ENCODE results near the gene ROBO3. TPM values are rescaled to one million over a fixed set of nuclear protein-coding genes. Genes with fewer than 3 reads are reported as not detected.

ROBO3 gene
- total and polyA plus RNA-seq, 9 donors = 15.9 to 33.6 (median 25.9) TPM

DNA sequence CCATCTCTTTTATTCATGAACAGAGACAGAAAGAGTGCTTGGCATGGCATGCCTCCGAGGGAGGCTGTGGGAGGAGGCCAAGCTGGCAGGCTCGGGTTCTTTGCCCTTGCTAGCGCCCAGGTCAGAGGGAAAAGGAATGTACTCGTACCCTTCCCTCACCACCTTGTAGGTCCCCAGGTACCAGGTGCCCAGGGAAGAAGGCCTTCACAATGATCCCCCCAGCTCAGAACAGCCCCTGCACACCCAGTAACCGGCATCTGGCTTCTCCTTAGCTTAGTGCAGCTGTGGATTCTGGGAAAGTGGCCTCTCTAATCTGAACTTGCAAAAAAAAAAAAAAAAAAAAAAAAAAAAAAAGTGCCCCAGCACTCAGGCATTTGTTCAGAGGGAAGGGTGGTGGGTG, 55.1 kb downstream of the ROBO3 start:
- Histone ChIP-seq H3K4me1 (ENCODE audit: control insufficient read depth, insufficient read depth, low read length) (peaks cover 33% of the 10 kb centered on the region), H3K27me3 (ENCODE audit: control insufficient read depth, insufficient read depth, low read length) (peaks cover 4% of the 10 kb centered on the region), H3K4me3 (ENCODE audit: low read length) (no peak overlapping the region), H3K9me3 (replicated peaks; ENCODE audit: control insufficient read depth, low read depth, low read length) (no peaks in the 10 kb centered on the region), H3K27ac (ENCODE audit: low read length) (peak overlapping the region; percentile 67), H3K36me3 (ENCODE audit: control insufficient read depth, insufficient read depth, low read length) (no peaks in the 10 kb centered on the region)
- no peak for DNase-seq
- WGBS (ENCODE audit: insufficient coverage) = 79% methylated on average over 3 of the region's 5 CpGs

DNA sequence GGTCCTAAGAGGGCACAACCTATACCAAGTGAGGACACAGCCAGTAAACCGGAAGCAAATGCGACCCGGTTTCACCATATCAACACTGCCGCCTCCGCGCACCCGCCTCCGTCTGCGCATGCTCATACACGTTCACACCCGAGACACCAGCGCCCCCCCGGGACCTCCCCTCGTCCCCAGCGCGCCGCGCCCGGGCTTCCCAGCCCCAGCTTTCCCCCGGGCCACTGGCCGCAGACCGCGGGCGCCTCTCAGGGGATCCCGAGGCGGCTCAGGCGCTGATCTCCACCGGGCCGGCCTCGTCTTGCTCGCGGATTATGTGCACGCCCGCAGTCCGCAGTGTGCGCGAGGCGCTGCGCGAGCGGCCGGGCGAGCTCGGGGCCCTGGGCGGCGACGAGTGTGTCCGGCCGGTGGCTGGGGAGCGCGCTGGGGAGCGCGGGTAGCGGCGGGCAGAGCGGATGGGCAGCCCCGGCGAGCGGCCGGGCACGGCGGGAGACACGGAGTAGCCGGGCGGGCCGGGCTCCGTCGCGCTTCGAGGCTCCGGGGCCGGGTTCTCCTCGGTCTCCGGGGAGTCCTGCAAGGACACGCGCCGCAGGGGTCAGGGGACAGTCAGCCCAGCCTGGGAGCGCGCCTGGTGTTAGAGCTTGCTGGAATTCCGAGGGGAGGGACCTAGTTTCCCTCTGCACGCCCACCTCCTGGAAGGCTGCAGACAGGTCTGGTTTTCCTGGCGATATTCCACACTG, 55.8 kb downstream of the ROBO3 start:
- 1% methylated on average over 82 of the region's 82 CpGs for WGBS (ENCODE audit: insufficient coverage)
- Histone ChIP-seq H3K9me3 (replicated peaks; ENCODE audit: control insufficient read depth, low read depth, low read length) (no peaks in the 10 kb centered on the region), H3K27ac (ENCODE audit: low read length) (peak overlapping the region; percentile 67), H3K36me3 (ENCODE audit: control insufficient read depth, insufficient read depth, low read length) (no peaks in the 10 kb centered on the region), H3K27me3 (ENCODE audit: control insufficient read depth, insufficient read depth, low read length) (peaks cover 4% of the 10 kb centered on the region), H3K4me1 (ENCODE audit: control insufficient read depth, insufficient read depth, low read length) (peaks cover 31% of the 10 kb centered on the region), H3K4me3 (ENCODE audit: low read length) (peak overlapping the region; percentile 36)
- peak; percentile 84 for DNase-seq

DNA sequence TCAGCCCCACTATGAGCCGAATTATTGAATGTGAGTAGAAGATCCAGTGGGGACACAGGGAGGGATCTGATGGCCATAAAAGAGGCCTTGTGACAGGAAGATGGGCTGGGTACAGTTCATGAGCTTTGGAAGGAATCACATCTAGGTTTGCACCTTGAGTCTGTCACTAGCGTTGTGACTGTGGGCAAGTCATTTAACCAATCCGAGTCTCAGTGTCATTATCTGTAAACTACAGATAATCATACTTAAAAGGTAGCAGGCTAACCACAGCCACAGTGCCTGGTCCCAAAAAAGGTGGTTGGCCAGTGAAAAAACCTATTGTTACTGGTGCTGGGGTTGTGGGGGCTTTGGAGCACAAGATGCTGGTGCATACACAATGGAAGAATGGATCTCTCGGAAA, 57.6 kb downstream of the ROBO3 start:
- Histone ChIP-seq H3K36me3 (ENCODE audit: control insufficient read depth, insufficient read depth, low read length) (no peaks in the 10 kb centered on the region), H3K27ac (ENCODE audit: low read length) (no peak overlapping the region), H3K4me1 (ENCODE audit: control insufficient read depth, insufficient read depth, low read length) (peaks cover 19% of the 10 kb centered on the region), H3K9me3 (replicated peaks; ENCODE audit: control insufficient read depth, low read depth, low read length) (no peaks in the 10 kb centered on the region), H3K4me3 (ENCODE audit: low read length) (no peak overlapping the region), H3K27me3 (ENCODE audit: control insufficient read depth, insufficient read depth, low read length) (peaks cover 4% of the 10 kb centered on the region)
- 95% methylated on average over 2 of the region's 4 CpGs for WGBS (ENCODE audit: insufficient coverage)
- DNase-seq = no peak

DNA sequence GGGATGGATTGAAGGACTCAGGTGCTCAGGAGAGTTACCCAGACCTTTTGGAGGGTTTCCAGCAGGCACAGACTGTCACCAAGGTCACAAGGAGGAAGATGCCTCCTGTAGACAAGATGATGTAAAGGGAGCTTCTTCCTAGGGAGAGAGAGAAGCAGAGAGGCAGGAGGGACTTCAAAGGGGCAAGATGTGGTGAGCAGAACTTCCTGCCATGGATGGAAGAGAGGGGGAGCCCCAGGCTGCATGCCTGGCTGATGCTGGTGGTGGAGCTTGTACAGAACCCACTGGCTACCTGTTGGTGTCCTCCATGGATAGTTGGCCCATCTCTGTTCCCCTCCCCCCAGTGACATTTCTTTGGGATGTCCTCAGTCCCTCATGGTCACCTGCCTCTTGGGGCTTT, 58.1 kb downstream of the ROBO3 start:
- Histone ChIP-seq H3K27ac (ENCODE audit: low read length) (no peak overlapping the region), H3K36me3 (ENCODE audit: control insufficient read depth, insufficient read depth, low read length) (no peaks in the 10 kb centered on the region), H3K27me3 (ENCODE audit: control insufficient read depth, insufficient read depth, low read length) (peaks cover 4% of the 10 kb centered on the region), H3K4me3 (ENCODE audit: low read length) (no peak overlapping the region), H3K4me1 (ENCODE audit: control insufficient read depth, insufficient read depth, low read length) (peaks cover 19% of the 10 kb centered on the region), H3K9me3 (replicated peaks; ENCODE audit: control insufficient read depth, low read depth, low read length) (no peaks in the 10 kb centered on the region)
- no peak for DNase-seq

DNA sequence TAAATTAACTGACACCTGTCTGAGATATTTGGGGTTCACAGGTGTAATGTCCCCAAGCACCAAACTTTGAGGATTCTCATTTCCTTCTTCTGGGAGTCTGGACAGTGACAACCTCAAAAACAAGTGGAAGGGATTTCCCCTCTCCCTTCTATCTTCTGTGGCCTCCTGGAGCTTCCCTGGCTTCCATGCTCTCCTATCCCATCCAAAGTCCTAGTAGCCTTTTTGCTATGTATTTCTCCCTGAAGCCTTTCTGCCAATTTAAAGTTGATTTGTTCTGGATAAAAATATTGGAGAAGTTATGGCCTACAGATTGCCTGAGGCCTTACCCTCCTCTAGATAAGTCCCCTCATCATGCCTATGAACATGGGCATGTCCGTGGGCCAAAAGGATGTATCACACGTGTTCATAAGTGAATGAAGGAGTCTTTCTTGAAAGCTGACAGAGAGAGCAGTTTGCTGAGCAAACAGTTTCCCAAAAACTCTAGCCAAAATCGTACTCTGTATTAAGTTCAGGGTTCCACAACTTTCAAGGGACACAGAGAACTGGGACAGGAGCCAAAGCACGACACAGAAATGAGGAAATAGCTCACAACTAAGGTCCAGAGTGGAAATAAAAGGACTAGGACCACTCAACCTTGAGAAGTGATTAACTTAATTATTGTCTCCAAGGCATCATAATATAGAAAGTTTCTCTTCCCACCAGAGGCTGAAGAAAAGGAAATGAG, 63.9 kb downstream of the ROBO3 start:
- DNase-seq = peak; percentile 53
- H3K9me3 ChIP-seq (replicated peaks; ENCODE audit: control insufficient read depth, low read depth, low read length) = no peaks in the 10 kb centered on the region
- no peaks in the 10 kb centered on the region for H3K36me3 ChIP-seq (ENCODE audit: control insufficient read depth, insufficient read depth, low read length)
- no peak overlapping the region for H3K27ac ChIP-seq (ENCODE audit: low read length)
- WGBS (ENCODE audit: insufficient coverage) = no CpG with 5 or more reads among the region's 4 CpGs
- no peaks in the 10 kb centered on the region for H3K4me1 ChIP-seq (ENCODE audit: control insufficient read depth, insufficient read depth, low read length)
- no peaks in the 10 kb centered on the region for H3K27me3 ChIP-seq (ENCODE audit: control insufficient read depth, insufficient read depth, low read length)
- no peak overlapping the region for H3K4me3 ChIP-seq (ENCODE audit: low read length)

DNA sequence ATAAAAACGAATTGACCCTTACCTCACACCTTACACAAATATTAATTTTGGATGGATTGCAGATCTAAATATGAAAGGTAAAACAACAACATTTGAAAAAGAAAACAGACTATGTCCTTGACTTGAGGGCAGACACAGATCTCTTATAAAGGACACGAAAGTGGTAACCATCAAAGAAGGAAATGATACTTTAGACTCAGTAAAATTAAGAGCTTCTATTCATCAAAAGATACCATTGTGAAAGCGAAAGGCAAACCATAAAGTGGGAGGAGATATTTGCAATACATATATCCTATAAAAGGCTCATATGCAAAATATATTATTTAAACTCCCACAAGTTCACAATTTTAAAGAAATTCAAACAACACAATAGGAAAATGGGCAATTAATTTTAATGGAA, 65.6 kb downstream of the ROBO3 start:
- H3K27me3 ChIP-seq (ENCODE audit: control insufficient read depth, insufficient read depth, low read length) = peaks cover 2% of the 10 kb centered on the region
- no peaks in the 10 kb centered on the region for H3K36me3 ChIP-seq (ENCODE audit: control insufficient read depth, insufficient read depth, low read length)
- no peak for DNase-seq
- H3K4me1 ChIP-seq (ENCODE audit: control insufficient read depth, insufficient read depth, low read length) = no peaks in the 10 kb centered on the region
- H3K4me3 ChIP-seq (ENCODE audit: low read length) = no peak overlapping the region
- no peaks in the 10 kb centered on the region for H3K9me3 ChIP-seq (replicated peaks; ENCODE audit: control insufficient read depth, low read depth, low read length)
- H3K27ac ChIP-seq (ENCODE audit: low read length) = no peak overlapping the region
- no CpG with 5 or more reads among the region's 3 CpGs for WGBS (ENCODE audit: insufficient coverage)

Other genes with a start within 250 kb of the ROBO3 start
- gene TBRG1, start 242.6 kb upstream of the ROBO3 start, total RNA-seq = 15.8 TPM
- 10 to 100 TPM; 19.1 to 23.4 (median 21.2) TPM for gene TBRG1, start 242.6 kb upstream of the ROBO3 start, polyA plus RNA-seq (ENCODE audit: insufficient read depth in 1 of 8, insufficient read length in 8 of 8, low replicate concordance in 1 of 8)
- gene SIAE, start 191.7 kb upstream of the ROBO3 start, total RNA-seq = 4.9 TPM
- gene SIAE, start 191.7 kb upstream of the ROBO3 start, polyA plus RNA-seq (ENCODE audit: insufficient read depth in 1 of 8, insufficient read length in 8 of 8, low replicate concordance in 1 of 8) = 1 to 10 TPM; 5.5 to 10.0 (median 6.3) TPM
- 3.5 TPM for gene SPA17, start 191.5 kb upstream of the ROBO3 start, total RNA-seq
- gene SPA17, start 191.5 kb upstream of the ROBO3 start, polyA plus RNA-seq (ENCODE audit: insufficient read depth in 1 of 8, insufficient read length in 8 of 8, low replicate concordance in 1 of 8) = 1 to 10 TPM; 4.3 to 6.6 (median 4.4) TPM
- 0.66 TPM for gene NRGN, start 125.5 kb upstream of the ROBO3 start, total RNA-seq
- 1 to 10 TPM; 4.9 to 9.0 (median 6.3) TPM for gene NRGN, start 125.5 kb upstream of the ROBO3 start, polyA plus RNA-seq (ENCODE audit: insufficient read depth in 1 of 8, insufficient read length in 8 of 8, low replicate concordance in 1 of 8)
- 0.49 TPM for gene VSIG2, start 113.2 kb upstream of the ROBO3 start, total RNA-seq
- gene VSIG2, start 113.2 kb upstream of the ROBO3 start, polyA plus RNA-seq (ENCODE audit: insufficient read depth in 1 of 8, insufficient read length in 8 of 8, low replicate concordance in 1 of 8) = 1 to 10 TPM in 7 of 8 donors, under 1 TPM in 1; 1.00 to 2.3 (median 1.5) TPM
- gene ESAM, start 103.1 kb upstream of the ROBO3 start, total RNA-seq = 18.0 TPM
- gene ESAM, start 103.1 kb upstream of the ROBO3 start, polyA plus RNA-seq (ENCODE audit: insufficient read depth in 1 of 8, insufficient read length in 8 of 8, low replicate concordance in 1 of 8) = 10 to 100 TPM; 46.2 to 70.3 (median 58.5) TPM
- gene MSANTD2, start 65.0 kb upstream of the ROBO3 start, total RNA-seq = 13.4 TPM
- 10 to 100 TPM; 11.5 to 18.7 (median 15.1) TPM for gene MSANTD2, start 65.0 kb upstream of the ROBO3 start, polyA plus RNA-seq (ENCODE audit: insufficient read depth in 1 of 8, insufficient read length in 8 of 8, low replicate concordance in 1 of 8)
- 17.8 TPM for gene ROBO4, start 32.4 kb downstream of the ROBO3 start, total RNA-seq
- 10 to 100 TPM; 23.8 to 40.7 (median 31.9) TPM for gene ROBO4, start 32.4 kb downstream of the ROBO3 start, polyA plus RNA-seq (ENCODE audit: insufficient read depth in 1 of 8, insufficient read length in 8 of 8, low replicate concordance in 1 of 8)
- not detected for gene HEPN1, start 53.8 kb downstream of the ROBO3 start, total RNA-seq
- gene HEPN1, start 53.8 kb downstream of the ROBO3 start, polyA plus RNA-seq (ENCODE audit: insufficient read depth in 1 of 8, insufficient read length in 8 of 8, low replicate concordance in 1 of 8) = under 1 TPM in 4 of 8 donors, not detected in 4; 0.10 to 0.15 (median 0.12) TPM
- under 0.01 TPM for gene HEPACAM, start 70.6 kb downstream of the ROBO3 start, total RNA-seq
- gene HEPACAM, start 70.6 kb downstream of the ROBO3 start, polyA plus RNA-seq (ENCODE audit: insufficient read depth in 1 of 8, insufficient read length in 8 of 8, low replicate concordance in 1 of 8) = under 1 TPM in 7 of 8 donors, not detected in 1; 0.10 to 0.49 (median 0.19) TPM
- gene CCDC15, start 88.8 kb downstream of the ROBO3 start, total RNA-seq = 4.0 TPM
- gene CCDC15, start 88.8 kb downstream of the ROBO3 start, polyA plus RNA-seq (ENCODE audit: insufficient read depth in 1 of 8, insufficient read length in 8 of 8, low replicate concordance in 1 of 8) = 1 to 10 TPM; 2.3 to 3.6 (median 3.0) TPM
- 2.6 TPM for gene SLC37A2, start 197.9 kb downstream of the ROBO3 start, total RNA-seq
- 1 to 10 TPM; 2.4 to 8.4 (median 3.7) TPM for gene SLC37A2, start 197.9 kb downstream of the ROBO3 start, polyA plus RNA-seq (ENCODE audit: insufficient read depth in 1 of 8, insufficient read length in 8 of 8, low replicate concordance in 1 of 8)
- 26.3 TPM for gene TMEM218, start 246.2 kb downstream of the ROBO3 start, total RNA-seq
- 10 to 100 TPM; 22.3 to 27.1 (median 26.4) TPM for gene TMEM218, start 246.2 kb downstream of the ROBO3 start, polyA plus RNA-seq (ENCODE audit: insufficient read depth in 1 of 8, insufficient read length in 8 of 8, low replicate concordance in 1 of 8)